ENCODE measurements around the gene RELT.

Gene RELT

DNA sequence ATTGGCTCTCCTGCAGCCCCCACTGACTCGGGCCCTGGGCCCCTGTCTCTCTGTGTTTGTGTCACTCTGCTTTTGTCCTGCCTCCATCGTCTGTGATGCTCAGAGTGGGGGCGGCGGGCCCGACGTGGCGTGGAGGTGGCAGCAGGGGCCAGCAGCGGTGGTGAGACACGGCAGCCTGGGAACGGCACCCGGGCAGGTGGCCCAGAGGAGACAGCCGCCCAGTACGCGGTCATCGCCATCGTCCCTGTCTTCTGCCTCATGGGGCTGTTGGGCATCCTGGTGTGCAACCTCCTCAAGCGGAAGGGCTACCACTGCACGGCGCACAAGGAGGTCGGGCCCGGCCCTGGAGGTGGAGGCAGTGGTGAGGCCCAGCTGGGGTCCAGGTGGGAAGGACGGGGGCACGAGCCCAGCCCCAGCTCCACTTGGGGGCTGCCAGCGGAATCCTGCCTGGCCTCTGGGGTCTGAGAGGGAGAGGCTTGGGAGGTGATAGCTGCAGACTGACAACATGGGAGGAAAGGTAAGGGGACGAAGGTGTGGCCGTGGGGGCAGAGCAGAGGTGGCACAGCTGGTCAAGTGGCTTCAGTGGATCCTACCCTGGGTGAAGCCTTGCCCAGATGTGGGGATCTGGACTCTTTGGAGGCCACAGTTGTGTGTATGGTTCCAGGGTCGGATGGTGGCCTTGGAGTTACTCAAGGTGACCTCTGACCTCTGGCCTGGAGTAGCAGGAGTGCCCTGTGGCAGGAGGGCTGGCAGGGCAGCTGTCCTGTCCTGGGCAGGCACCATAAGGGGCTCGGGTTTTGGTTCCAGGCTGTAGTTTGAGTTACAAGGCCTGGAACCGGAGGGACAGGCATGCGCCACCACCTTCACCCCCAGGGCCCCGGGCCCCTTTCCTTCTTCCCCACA, 16.2 kb downstream of the RELT start:
- DNase-seq: no peak

DNA sequence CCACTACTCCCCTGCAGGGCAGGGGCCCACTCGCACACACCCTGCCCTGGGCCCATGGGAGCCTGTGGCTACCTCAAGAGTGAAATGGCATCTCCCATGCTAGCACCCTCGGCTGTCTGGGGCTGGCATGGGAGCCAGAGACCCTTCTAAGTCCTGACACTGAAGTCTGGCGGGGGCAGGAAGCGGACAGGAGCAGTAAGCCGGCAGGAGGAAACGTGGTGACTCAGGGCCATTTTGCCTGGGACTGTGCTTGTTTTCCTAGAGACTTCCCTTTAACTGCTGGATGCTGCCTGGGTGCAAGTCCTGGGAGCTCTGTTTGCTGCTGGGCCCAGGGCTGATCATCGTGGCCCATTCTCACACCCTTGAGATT, 16.8 kb downstream of the RELT start:
- no peak for DNase-seq

DNA sequence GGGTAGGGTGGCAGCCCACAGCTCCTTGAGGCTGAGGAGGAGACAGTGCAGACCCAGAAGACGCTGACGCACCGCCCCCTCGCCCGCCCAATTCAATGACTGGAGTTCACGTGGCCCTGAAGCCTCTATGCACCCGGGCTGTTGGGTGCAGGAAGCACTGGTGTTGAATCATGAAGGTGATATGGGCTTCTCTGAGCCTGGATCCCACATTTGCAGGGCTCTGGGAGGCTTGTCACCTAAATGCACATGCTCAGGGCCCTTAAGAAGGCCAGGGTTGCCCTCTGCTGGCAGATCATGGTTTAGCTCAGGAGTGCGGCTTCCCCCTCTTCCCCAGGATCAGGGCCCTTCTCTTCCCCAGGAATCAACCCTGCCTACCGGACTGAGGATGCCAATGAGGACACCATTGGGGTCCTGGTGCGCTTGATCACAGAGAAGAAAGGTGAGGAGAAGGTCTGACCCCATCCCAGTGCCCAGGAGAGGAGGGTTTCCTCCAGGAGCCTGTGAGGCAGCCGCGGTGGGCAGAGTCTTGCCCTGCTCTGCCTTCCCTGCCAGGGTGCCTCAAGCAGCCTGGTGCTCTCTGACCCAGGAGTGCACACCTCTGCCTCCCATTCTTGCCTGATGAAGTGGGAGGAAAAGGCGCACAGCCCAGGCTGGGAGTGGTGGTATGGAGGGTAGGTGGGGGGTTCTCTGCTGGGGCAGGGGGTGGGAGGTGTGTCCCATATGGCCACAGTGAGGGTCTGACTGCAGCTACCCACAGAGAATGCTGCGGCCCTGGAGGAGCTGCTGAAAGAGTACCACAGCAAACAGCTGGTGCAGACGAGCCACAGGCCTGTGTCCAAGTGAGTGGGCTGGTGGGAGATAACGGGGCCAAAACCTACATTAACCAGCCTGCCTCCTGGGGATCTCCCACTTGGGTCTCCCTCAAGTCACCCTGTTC, 17.5 kb downstream of the RELT start:
- DNase-seq: peak; percentile 55

DNA sequence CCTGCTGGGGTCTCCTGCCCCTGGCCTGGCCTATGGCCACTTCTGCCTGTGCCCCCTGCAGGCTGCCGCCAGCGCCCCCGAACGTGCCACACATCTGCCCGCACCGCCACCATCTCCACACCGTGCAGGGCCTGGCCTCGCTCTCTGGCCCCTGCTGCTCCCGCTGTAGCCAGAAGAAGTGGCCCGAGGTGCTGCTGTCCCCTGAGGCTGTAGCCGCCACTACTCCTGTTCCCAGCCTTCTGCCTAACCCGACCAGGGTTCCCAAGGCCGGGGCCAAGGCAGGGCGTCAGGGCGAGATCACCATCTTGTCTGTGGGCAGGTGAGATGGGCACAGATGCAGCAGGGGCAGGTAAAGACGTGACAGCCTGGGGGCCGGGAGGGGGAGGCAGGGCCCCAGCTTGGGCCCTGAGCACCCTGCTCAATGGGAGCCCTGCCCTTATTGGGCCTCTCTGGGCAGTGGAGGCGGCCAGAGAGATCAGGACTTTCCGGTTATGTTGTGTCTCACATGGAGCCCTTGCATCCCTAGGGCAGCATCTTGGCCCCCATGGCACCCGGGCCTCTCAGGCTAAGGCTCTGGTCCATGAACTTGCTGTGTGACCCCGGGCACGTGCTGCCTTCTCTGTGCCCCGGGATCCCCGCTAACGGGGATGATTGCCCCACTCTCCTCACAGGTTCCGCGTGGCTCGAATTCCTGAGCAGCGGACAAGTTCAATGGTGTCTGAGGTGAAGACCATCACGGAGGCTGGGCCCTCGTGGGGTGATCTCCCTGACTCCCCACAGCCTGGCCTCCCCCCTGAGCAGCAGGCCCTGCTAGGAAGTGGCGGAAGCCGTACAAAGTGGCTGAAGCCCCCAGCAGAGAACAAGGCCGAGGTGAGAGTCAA, 18.5 kb downstream of the RELT start:
- no peak for DNase-seq

DNA sequence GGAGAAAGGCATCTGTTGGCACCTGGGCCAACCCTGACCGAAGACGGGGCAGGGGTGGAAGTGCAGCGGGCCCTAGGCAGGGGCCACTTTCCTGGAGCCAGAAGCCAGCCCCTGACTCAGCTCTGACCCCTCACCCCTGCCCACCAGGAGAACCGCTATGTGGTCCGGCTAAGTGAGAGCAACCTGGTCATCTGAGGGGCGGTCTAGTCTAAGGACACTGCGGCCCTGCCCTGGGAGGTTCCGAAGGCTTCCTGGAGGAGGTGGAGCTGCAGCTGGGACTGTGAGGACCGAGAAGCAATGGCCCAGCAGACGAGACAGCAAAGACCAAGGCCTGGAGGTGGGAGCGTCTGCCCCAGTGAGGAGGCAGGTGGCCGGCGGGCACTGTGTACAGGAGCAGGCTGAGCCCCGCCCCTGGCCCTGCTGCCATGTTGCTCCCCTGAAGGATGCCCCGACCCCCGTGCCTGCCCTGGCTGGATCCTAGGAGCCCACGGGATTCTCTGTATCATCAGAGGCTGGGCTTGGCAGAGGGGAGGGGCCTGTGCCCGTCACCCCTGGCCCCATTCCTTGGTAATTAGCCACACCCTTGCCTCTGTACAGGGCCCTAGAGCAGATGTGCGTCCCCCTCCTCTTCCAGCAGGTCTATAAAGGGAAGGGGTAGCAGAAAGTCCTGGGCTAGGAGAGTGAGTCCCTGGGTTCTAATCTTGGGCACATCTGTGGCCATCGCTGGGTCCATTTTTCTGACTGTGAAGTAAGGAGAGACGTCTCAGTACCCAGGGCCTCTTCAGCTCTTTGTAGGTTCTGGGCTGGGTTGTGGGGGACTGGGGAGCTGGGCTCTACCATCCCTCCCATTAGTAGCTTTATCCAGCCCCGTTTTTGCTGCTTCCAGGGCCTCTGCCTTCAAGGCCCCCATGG, 19.4 kb downstream of the RELT start:
- DNase-seq: no peak

DNA sequence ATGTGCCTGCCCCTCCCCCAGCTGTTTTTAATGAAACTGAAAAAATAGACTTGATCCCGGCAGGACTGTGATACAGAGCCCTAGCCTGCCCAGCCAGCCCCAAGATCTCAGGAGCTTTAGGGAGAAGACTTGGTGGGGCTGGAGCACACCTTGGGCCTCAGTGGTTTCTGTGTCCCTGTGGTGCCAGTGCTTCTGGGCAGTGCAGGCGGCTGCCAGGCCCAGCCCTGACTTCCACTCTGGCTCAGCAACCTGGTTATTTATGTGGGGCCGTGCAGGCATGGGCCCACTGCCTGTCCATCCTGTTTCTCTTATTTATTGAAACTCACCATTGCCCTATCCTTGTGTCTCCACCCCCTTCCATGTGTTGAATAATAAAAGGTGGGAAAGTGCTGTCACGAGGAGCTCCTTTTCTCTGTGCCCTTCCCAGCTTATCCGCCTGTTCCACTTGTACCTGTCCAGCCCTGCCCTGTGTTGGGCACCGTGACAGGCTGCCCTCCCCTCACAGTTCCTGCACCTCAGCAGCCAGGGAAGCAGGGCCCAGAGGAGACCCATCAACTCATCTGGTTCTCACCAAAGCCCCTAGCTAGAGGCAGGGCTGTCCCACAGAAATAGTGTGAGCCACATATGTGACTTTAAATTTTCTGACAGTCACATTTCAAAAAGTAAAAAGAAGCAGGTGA, 20.2 kb downstream of the RELT start:
- DNase-seq: no peak

DNA sequence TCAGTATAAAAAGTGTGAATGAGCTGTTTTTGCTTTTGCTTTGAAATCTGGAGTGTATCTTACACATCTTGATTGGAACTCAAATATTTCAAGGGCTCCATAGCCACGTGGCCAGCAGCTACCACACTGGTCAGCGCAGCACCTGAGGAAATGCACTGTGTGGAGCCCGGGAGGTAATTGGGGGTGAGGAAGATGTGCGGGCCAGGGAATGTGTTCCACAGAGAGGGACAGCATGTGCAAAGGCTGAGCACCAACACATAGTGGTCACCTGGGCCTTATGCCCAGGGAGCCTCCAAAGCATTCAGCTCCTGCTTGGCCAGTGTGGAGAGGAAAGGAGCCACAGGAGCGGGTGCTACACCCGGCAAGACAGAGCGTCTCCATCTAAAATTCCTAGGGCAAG, 20.8 kb downstream of the RELT start:
- DNase-seq: no peak

DNA sequence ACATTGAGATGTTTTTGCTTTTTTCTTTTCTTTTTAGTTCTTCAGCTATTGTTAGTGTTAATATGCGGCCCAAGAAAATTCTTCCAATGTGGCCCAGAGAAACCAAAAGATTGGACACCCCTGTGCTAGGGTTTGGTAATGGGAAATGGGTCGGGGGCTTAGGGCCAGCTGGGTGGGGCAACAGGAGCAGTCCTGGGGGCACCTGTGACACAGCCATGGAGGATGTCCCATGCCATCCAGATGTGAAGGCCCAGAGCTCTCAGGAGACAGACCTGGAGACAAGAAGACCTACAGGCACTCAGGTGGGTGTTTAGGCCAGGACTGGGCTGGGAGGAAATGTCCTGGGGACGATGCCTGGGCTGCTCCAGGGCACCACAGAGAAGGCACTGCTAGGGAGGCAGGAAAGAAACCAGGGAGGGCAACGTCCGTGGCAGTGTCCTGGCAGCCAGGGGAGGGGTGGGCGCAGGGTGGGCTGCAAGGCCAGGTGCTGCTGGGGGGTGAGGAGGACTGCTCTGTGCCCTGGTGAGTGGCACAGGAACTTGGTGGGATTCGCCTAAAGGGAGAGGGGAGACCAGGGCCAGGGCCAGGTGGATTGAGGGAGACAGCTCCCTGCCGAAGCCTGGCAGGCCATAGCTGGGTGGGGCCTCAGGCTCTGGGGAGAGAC, 21.4 kb downstream of the RELT start:
- DNase-seq: no peak

DNA sequence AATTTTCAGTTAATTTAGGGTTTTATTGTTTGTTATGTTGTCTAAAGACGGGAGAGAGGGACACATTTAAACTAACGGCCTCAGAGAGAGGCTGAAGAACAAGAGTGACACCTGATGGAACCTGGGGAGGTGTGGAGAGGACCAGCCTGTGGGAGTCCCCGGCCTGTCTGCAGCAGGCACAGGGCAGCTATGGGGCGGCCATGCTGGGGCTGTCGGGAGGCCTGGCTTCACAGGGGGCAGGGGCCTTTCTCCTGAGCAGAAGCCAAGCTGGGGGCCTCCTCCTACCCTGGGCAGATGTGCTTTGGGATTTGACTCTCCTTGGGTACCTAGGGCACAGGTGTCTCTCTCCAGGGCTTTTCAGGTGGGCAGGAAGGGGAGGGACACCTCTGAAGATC, 21.9 kb downstream of the RELT start:
- no peak for DNase-seq

DNA sequence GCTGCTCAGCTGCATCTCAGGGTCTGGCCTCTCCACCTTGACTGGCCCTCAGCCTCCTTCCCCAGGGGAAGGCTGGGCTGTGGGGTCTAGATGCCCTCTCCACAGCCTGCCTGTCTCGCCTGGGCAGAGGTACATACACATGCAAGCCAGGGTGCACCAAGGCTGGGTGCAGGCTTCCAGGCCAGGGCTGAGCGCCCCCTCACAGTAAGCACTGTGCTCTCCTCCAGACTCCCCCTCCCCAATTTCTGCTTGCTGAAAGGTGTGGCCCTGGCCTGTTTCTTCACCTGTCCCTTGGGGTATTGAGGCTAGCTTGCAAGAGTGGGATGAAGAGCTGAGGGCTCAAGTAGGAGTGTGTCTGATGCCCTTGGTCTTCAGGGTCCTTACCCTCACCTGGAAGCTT, 22.5 kb downstream of the RELT start:
- DNase-seq: no peak

DNA sequence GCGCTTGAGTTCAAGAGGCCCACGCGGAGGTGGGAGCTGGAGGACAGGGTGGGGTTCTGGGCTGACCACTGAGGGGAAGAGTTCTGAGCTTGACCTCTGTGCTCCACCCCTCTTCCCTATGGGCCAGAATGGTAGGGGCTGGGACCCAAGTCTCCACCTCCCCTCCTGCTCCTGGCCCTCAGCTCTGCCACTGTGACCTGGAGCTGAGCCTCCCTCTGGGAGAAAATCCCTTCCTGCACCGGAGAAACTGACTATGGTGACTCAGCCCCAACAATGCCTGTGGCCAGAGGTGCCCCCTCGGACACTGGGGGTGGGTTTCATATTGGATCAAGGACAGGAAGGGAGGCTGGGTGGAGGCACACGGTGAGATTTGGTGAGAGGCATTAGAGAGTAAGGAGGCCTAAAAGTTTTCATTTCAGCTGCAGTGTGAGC, 23.0 kb downstream of the RELT start:
- no peak for DNase-seq

DNA sequence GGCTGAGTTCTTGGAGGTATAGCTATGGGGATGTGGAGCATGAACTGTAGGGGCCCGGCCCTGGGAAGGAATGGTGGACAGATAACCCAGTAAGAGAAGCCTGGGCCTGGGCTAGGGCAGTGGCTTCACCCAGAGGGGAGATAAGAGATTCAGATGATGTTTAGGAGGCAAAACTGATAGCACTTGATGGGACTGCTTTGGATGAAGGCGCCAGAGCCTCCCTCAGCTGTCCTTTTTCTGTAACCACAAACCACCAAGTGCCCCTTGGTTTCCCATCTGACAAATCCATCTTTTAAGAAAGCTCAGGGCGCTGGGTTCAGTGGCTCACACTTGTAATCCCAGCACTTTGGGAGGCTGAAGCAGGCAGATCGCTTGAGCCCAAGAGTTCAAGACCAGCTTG, 23.4 kb downstream of the RELT start:
- DNase-seq: no peak

DNA sequence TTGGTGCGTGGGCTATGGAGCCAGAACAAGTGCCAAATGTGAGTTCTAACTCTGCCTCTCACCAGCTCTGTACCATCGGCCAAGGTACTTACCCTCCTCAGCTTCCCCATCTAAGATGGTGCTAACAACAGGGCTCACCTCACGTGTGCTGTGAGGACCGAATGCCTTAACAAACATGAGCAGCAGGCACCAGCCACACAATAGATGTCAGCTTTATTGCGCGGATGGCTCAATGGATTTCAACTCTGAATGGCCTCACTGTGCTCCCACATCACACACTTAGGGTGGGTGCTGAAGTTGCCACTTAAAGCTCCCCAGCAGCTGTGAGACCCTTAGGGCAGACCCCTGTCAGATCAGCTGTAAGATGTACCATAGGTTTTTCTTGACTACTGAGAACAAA, 24.1 kb downstream of the RELT start:
- DNase-seq: no peak

DNA sequence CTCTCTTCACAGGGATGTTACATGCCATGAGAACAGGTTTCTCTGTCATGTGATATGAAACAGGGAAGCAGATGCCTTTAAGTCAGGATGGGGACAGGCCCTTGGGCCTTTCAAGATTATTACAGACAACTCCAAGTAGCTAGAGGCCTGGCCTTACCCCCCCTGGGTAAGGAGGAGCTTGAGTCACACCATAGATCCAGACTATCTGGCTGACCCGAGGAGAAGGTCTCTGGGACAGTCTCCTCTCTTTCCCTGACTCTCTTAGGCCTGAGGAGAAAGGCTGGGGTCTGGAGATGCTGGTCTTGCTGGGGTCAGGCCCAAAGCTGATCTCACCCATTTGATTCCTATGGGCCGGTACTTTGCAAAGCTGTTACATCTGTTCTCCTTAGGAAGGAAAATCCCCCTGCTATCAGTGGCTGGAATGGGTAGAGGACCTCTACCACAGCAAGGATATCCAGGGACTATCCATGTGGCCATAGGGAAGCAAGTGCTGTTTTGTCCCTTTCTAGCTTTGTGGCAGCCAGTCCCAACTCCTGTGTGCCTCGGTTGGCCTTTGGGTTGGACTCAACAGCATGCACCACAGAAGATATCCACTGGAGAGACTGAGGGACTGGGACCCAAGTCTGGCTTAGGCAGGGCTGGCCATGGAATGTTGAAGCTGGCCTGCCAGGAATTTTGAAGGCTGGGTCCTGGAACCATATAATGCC, 25.2 kb downstream of the RELT start:
- no peak for DNase-seq

DNA sequence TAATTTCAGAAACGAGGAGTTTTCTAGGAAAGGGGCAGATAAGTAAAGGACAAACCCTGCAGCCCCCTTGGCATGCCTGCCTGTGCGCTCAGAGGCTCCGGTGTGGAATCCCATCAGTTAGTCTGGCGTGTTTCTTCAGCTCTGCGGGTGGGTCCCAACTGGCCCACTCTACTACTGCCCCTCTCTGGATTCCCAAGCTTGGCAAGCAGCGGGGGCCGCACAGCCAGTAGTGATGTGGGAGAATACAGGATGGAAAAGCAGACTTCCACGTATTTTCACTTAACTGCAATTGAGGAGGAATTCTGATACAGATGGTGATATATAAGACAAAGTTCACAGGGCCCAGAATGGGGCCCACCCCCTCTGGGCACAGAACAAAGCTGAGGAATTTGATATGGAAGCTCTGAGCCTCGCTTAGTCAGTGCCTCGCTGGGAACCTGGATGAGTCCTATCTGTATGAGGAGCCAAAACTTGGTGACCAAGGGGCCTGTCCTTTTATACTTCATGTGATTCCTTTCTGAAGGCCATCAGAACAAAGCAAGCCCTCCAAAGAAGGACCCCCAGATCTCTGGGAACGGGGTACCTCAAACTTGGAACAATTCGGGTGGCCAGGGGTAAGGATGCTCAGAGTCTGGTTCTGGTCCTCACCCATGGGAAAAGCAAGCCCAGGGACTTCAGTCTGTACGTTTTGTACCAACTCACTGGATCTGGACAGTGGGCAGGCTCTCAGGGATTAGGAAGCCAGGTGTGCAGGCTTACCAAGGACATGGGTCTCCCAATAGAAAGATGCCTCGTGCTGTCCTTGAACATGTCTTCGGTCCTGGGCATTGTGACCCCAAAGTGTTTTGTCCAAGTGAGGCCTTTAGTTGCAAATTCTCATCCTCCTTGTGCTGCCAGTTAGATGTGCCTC, 26.0 kb downstream of the RELT start:
- DNase-seq: no peak

DNA sequence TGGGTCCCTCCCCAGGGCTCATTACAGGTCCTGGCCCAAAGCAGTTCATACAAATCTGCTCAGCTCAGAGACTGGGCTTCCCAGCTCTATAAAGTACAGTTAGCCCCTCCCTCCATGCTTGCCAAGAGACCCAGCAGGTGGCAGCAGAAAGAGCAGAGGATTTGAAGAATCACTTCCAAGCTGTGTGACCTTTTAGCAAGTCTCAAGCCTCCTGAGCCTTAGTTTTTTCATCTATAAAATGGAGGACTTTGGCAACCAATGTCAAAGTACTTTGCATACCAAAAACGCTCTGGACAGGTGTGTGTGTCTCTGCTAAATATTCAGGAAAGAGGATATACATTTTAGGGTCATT, 26.6 kb downstream of the RELT start:
- no peak for DNase-seq

DNA sequence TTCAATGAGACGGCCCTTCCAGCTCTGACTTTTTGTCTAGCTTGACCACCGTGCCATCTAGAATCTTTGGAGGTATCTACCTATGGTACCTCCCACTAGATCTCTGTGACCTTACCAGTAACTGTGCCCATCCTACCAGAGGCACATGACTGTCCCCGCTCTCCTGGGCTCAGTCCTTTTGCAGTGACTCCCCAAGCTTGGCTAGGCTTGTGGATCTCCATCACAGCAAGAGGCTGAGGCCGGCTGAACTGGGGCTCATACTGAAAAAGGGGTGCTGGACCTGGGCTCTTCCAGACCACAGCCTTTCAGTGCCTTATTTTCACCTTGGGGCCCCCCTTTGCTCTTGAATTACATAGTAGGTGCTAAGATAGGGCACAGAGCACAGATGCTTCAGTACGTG, 27.3 kb downstream of the RELT start:
- no peak for DNase-seq

DNA sequence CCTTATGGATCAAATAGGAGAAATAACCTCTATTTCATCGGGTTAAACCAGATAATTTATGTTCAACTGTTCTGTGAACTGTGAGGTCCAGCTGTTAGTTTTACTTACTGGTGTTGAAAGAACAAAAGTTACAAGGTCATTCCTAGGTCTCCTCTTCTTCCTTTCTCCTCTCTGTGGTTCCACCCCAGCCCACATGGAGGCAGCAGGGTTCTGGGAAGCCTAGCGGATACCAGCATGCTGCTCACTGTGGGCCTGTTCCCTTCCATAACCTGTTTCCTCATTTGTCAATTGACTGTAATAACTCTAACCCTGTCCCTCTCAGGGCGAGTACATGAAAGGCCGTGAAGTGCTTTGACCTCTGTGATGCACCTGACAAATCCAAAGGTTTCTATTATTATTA, 27.8 kb downstream of the RELT start:
- no peak for DNase-seq
